ENCODE data around the gene FUT8. TPM values are rescaled to one million over a fixed set of nuclear protein-coding genes. Genes with fewer than 3 reads are reported as not detected.

The FUT8 gene
- total RNA-seq, 1 experiment from 2014 or later: 39.5 TPM

- no peak for DNase-seq (ENCODE audit: low spot score)
These were observed 78.7 kb downstream of the FUT8 start for GRCh38 chr14:65491274-65491673.

DNA sequence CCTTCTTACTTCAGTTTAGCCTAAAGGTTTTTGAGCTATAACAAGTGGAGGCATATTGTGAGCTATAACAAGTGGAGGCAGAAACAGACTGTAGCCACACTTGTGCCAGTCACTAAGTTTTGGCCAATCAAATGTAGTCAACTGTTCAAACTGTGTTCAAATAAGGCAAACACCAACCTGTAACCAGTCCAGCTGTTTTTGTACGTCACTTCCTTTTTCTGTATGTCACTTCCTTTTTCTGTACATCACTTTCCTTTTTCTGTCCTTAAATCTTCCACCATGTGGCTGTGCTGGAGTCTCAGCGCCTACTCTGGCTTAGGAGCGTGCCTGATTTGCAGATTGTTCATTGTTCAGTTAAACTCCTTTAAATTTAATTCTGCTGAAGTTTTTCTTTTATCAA, 79.7 kb downstream of the FUT8 start:
- no peak for DNase-seq (ENCODE audit: low spot score)

DNA sequence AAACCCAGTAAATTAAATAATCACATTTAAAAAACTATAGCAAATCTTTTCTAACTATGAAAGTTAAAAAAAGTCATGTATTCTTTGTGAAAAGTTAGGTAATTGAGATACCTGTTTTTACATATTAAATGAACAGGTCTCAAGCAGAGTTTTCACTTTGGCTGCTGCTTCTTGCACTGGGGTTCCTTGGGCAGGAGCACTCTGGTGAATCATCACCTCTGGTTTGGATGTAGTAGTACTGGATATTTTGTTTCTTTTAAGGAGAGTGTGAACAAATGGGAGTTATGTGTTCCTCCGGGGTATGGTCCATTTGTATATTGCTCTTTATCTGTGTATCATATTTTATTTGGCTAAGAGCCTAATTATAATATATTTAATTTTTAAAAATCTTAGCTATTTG, 82.7 kb downstream of the FUT8 start:
- DNase-seq (ENCODE audit: low spot score): no peak

DNA sequence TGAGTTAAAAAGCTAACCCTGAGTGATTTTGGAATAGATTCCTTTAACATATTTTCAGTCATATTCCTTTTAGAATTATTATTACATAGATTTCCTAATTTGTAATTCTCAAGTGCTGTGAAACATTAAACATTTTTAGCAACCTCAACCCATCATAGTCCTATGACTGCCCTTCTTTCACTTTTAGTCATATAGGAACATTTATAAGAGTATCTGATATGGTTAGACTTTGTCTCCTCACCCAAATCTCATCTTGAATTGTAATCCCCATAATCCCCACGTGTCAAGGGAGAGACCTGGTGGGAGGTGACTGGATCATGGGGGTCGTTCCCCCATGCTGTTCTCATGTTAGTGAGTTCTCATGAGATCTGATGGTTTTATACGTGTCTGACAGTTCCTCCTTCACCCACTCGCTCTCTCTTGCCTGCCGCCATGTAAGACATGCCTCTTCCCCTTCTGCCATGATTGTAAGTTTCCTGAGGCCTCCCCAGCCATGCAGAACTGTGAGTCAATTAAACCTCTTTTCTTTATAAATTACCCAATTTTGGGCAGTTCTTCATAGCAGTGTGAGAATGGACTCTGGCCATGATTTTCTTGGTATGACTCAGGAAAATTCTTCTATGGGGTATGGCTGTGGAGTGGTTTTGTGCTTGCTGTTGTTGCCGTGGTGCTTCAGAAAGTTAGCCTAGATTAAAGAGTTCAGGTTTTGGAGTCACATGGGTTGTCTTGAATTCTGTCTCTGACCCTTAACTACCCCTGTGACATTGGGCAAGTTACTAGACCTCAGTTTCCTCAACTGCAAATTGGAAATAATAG, 83.9 kb downstream of the FUT8 start:
- no peak for DNase-seq (ENCODE audit: low spot score)

GRCh38 chr14:65499138-65499537, 86.6 kb downstream of the FUT8 start:
- DNase-seq (ENCODE audit: low spot score): no peak

DNA sequence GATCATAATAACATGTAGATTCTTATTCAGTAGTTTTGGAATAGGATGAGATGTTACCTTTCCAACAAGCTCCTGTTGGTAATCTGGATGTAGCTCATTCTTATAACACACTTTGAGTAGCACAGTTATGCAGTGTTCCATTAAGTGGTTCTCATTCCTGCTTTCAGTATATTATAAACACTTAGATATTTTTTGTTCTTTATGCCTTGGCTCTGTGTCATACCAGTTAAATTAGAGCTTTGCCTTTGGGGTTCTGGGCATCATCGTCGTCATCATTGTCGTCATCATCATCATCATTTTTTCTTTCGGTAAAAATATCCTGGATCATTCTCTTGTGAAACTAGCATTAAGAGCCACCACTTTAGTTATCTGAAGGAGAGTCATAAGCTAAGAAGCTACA, 87.5 kb downstream of the FUT8 start:
- DNase-seq (ENCODE audit: low spot score): no peak

DNA sequence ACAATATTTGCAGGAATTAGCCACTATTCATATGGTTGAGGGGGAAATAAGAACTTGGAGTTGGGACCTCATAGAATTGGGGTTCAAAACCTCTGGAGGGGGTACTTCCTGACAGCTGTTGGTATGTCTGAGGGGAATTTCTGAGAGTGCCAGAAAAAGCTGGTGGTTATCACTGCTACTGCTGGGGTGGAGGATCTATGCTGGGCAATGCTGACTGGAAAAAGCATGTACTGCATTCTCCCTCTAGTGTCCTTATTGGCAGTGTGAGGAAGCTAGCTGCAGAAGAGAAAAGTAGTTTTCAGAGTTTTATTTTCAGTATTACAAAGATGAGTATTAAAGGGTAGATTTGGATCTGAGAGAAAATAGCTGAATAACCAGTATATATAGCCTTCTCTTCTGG, 88.8 kb downstream of the FUT8 start:
- DNase-seq (ENCODE audit: low spot score): no peak

GRCh38 chr14:65502676-65503124, 90.2 kb downstream of the FUT8 start:
- peak; percentile 21 for DNase-seq (ENCODE audit: low spot score)

- no peak for DNase-seq (ENCODE audit: low spot score)
These were observed 91.2 kb downstream of the FUT8 start for GRCh38 chr14:65503771-65504170.

DNA sequence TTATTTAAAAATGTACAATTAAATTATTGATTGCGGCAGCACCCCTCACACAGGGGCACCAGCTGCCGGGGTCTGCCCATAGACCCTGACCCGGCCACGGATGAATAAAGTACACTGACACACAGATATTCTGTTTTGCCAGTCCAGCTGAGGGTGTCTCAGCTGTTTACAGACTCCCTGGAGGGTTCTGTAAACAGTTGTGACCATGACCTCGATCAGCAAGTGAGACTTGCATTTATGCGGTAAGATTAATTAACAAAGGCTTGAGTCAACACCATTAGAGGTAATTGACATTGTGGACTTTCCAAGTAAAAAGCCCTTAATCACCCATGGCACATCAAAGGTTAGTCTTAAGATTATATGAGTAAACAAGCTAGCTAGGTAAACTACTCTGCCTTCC, 94.3 kb downstream of the FUT8 start:
- DNase-seq (ENCODE audit: low spot score): no peak

GRCh38 chr14:65509842-65510241, 97.3 kb downstream of the FUT8 start:
- DNase-seq (ENCODE audit: low spot score): no peak

DNA sequence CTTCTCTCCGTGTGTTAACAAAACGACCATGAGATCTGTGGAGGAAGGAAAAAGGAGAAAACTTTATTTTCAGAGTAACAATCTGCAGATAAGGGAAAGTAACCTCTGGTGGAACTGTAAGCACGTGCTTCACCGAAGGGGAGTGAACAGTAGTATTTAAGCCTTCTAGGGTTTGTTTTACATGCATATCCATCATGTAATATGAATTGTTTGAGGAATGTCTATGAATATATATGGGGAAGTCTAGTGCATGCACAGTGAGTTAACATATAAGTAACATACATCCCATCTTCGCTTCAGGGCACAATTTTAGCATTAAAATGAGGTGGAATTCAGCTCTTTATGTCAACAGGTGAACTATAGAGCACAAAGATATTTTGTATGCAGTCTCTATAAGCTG, 101.1 kb downstream of the FUT8 start:
- DNase-seq (ENCODE audit: low spot score): no peak

DNA sequence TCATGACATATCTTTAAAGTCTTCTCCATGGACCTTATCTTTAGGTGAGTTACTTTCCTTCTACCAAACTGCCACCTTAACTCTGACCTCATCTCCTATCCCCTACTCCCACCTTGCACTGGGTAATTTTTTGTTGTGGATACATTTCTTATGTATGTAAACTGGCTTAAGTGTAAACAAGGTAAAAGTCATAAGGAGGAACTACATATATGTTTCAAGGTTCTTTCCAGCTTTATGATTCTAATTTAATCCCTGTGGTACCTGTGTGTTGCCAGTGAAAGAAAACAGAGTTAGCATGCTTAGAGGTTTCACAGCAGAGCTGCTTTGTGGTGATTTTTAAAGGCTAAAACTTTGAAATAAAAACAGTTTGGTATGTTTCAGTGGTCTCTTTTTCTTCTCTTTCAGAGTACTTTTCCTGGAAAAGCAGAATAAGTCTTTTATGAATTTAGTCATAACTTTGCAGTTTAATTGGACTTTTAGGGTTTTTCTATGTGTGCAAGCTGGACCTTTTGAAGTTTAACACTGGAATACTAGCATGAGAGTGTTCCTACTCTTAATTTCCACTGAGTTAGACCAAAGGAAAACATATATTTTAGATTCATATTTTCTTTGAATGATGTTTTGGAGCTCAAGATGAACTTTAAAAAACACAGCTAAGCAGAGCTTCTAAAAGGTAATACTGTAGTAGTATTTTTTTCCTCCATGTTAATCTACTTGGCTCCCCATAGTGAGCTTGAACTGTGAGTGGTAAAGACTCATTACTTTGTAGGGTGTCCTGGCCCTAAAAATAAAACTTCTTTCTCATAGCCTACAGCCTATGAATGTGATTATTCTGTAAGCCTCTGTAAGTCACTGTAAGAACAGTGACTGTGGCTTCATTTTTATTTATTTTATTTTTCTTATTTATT, 105.4 kb downstream of the FUT8 start:
- DNase-seq (ENCODE audit: low spot score): no peak

- no peak for DNase-seq (ENCODE audit: low spot score)
These were observed 115.5 kb downstream of the FUT8 start for GRCh38 chr14:65528069-65528468.

GRCh38 chr14:65531148-65531547, 118.6 kb downstream of the FUT8 start:
- no peak for DNase-seq (ENCODE audit: low spot score)

DNA sequence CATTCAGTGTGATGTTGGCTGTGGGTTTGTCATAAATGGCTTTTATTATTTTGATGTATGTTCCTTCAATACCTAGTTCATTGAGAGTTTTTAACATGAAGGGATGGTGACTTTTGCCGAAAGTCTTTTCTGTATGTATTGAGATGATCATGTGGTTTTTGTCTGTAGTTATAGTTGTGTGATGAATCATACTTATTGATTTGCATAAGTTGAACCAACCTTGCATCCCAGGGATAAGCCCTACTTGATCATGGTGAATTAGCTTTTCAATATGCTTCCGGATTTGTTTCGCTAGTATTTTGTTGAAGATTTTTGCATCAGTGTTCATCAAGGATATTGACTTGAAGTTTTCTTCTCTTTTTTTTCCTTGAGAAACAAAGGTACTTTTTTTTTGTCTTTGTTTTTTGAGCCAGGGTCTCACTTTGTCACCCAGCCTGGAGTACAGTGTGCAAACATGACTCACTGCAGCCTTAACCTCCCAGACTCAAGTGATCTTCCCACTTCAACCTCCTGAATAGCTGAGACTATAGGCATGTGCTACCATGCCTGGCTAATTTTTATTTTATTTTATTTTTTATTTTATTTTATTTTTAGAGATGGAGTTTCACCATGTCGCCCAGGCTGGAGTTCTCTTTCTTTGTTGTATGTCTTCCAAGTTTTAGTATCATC, 121.3 kb downstream of the FUT8 start:
- DNase-seq (ENCODE audit: low spot score): no peak

- DNase-seq (ENCODE audit: low spot score): no peak
These were observed 124.4 kb downstream of the FUT8 start for GRCh38 chr14:65536781-65537423.

GRCh38 chr14:65548878-65549277, 136.3 kb downstream of the FUT8 start:
- DNase-seq (ENCODE audit: low spot score): no peak

- DNase-seq (ENCODE audit: low spot score): no peak
These were observed 136.9 kb downstream of the FUT8 start for GRCh38 chr14:65549429-65549828.

DNA sequence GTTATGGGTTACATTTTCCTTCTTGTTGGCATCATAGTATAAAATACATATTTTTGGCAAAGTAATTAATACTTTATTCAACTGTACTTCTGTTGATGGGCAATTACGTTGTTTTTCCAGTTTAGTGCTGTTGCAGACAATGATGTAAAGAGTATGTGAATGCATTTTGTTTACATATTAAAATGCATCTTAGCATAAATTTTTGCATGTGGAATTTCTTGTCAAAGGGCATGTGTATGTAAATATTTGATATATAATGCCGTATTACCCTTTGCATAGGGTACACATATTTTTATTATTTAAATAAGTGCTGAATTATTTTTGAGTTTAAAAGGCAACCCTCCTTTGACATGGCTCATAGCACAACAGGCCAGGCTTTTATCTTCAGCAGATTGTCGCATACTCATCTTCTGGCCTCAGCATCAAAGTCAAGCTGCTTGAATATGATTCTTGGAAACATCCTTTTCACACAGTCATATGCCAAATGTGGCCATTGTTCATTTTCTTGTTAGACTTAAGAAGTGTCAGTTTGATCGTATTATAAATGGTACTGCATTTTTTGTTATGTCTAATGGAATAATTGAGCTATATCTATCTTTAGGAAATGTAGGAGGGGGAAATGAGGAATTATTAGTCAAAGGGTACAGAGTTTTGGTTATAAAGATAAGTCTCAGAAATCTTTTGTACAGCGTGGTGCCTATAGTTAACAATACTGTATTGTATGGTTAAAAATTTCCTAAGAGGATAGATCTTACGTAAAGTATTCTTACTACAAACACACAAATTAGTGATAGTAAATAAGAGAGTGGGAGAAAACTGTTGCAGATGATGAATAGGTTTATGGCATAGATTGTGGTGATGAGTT, 138.5 kb downstream of the FUT8 start:
- no peak for DNase-seq (ENCODE audit: low spot score)

- no peak for DNase-seq (ENCODE audit: low spot score)
These were observed 140.2 kb downstream of the FUT8 start for GRCh38 chr14:65552724-65553123.

Data from H4 (cell line).